ENCODE data around the gene YPEL1. TPM values are rescaled to one million over a fixed set of nuclear protein-coding genes. Genes with fewer than 3 reads are reported as not detected.
"Not testable (repeated sequence)": the region's sequence is repeated elsewhere in the genome, so short reads cannot be mapped to it uniquely, and the experiment has no call there.

YPEL1 gene
- total RNA-seq, 2 donors from 2014 or later: 20.1 to 25.2 TPM

- Histone ChIP-seq H3K27ac (no peak overlapping the region), H3K36me3 (no peaks in the 10 kb centered on the region), H3K4me3 (no peak overlapping the region), H3K4me1 (ENCODE audit: control insufficient read depth in 1 of 2, low read depth in 2 of 2) (peaks cover 9 to 12% of the 10 kb centered on the region in 2 donors), H3K27me3 (replicated peaks; ENCODE audit: insufficient read depth) (no peaks in the 10 kb centered on the region), H3K9me3 (no peaks in the 10 kb centered on the region)
- DNase-seq (ENCODE audit: low spot score) (no peak), ATAC-seq (ENCODE audit: insufficient number of reproducible peaks, low FRiP score, low read depth) (no peak)
- TF ChIP-seq CTCF (IDR thresholded peaks at IDR 0.05): no peak
Observed at GRCh38 chr22:21731503-21731902, 4.1 kb downstream of the YPEL1 start.

GRCh38 chr22:21730535-21731308 lies 4.9 kb downstream of the YPEL1 start:
- TF ChIP-seq CTCF (IDR thresholded peaks at IDR 0.05): no peak
- Histone ChIP-seq H3K9me3 (no peaks in the 10 kb centered on the region), H3K4me3 (no peak overlapping the region), H3K4me1 (ENCODE audit: control insufficient read depth in 1 of 2, low read depth in 2 of 2) (peaks cover 9% of the 10 kb centered on the region in 2 donors), H3K27me3 (replicated peaks; ENCODE audit: insufficient read depth) (no peaks in the 10 kb centered on the region), H3K27ac (no peak overlapping the region), H3K36me3 (no peaks in the 10 kb centered on the region)
- DNase-seq (ENCODE audit: low spot score): no peak
- ATAC-seq (ENCODE audit: insufficient number of reproducible peaks, low FRiP score, low read depth): no peak

GRCh38 chr22:21729184-21729583 lies 6.4 kb downstream of the YPEL1 start:
- not testable (repeated sequence) for H3K9me3 ChIP-seq; H3K4me1 ChIP-seq (ENCODE audit: control insufficient read depth in 1 of 2, low read depth in 2 of 2); H3K27me3 ChIP-seq (replicated peaks; ENCODE audit: insufficient read depth); DNase-seq (ENCODE audit: low spot score); ATAC-seq (ENCODE audit: insufficient number of reproducible peaks, low FRiP score, low read depth); H3K4me3 ChIP-seq; H3K27ac ChIP-seq; H3K36me3 ChIP-seq

GRCh38 chr22:21728270-21728669 lies 7.3 kb downstream of the YPEL1 start:
- no peak for TF ChIP-seq CTCF (IDR thresholded peaks at IDR 0.05)
- no peaks in the 10 kb centered on the region for H3K27me3 ChIP-seq (replicated peaks; ENCODE audit: insufficient read depth)
- H3K4me3 ChIP-seq: no peak overlapping the region
- H3K4me1 ChIP-seq (ENCODE audit: control insufficient read depth in 1 of 2, low read depth in 2 of 2): no peaks in the 10 kb centered on the region
- no peak for DNase-seq (ENCODE audit: low spot score)
- H3K36me3 ChIP-seq: no peaks in the 10 kb centered on the region
- H3K27ac ChIP-seq: no peak overlapping the region
- no peak for ATAC-seq (ENCODE audit: insufficient number of reproducible peaks, low FRiP score, low read depth)
- no peaks in the 10 kb centered on the region for H3K9me3 ChIP-seq

- DNase-seq (ENCODE audit: low spot score): no peak
- H3K4me1 ChIP-seq (ENCODE audit: control insufficient read depth in 1 of 2, low read depth in 2 of 2): no peaks in the 10 kb centered on the region
- no peak for TF ChIP-seq CTCF (IDR thresholded peaks at IDR 0.05)
- H3K27ac ChIP-seq: no peak overlapping the region
- no peak for ATAC-seq (ENCODE audit: insufficient number of reproducible peaks, low FRiP score, low read depth)
- H3K4me3 ChIP-seq: no peak overlapping the region
- H3K36me3 ChIP-seq: no peaks in the 10 kb centered on the region
- H3K9me3 ChIP-seq: no peaks in the 10 kb centered on the region
- no peaks in the 10 kb centered on the region for H3K27me3 ChIP-seq (replicated peaks; ENCODE audit: insufficient read depth)
Observed at GRCh38 chr22:21727768-21728167, 7.8 kb downstream of the YPEL1 start.

GRCh38 chr22:21727159-21727558 lies 8.4 kb downstream of the YPEL1 start:
- H3K36me3 ChIP-seq: no peaks in the 10 kb centered on the region
- H3K4me3 ChIP-seq: no peak overlapping the region
- no peaks in the 10 kb centered on the region for H3K4me1 ChIP-seq (ENCODE audit: control insufficient read depth in 1 of 2, low read depth in 2 of 2)
- no peak for ATAC-seq (ENCODE audit: insufficient number of reproducible peaks, low FRiP score, low read depth)
- H3K27ac ChIP-seq: no peak overlapping the region
- no peaks in the 10 kb centered on the region for H3K27me3 ChIP-seq (replicated peaks; ENCODE audit: insufficient read depth)
- no peaks in the 10 kb centered on the region for H3K9me3 ChIP-seq
- TF ChIP-seq CTCF (IDR thresholded peaks at IDR 0.05): no peak
- DNase-seq (ENCODE audit: low spot score): no peak

Measured in thoracic aorta (tissue), 2 donors.